GM03348 (cell line): ENCODE results near the gene GPN3.
"Not testable (repeated sequence)": the region's sequence is repeated elsewhere in the genome, so short reads cannot be mapped to it uniquely, and the experiment has no call there.

Source experiments
- DNase-seq: peaks from one replicate; pipeline ENCODE4 v3.0.0; 2012; ENCODE audit warnings: low spot score

GPN3 gene

DNA sequence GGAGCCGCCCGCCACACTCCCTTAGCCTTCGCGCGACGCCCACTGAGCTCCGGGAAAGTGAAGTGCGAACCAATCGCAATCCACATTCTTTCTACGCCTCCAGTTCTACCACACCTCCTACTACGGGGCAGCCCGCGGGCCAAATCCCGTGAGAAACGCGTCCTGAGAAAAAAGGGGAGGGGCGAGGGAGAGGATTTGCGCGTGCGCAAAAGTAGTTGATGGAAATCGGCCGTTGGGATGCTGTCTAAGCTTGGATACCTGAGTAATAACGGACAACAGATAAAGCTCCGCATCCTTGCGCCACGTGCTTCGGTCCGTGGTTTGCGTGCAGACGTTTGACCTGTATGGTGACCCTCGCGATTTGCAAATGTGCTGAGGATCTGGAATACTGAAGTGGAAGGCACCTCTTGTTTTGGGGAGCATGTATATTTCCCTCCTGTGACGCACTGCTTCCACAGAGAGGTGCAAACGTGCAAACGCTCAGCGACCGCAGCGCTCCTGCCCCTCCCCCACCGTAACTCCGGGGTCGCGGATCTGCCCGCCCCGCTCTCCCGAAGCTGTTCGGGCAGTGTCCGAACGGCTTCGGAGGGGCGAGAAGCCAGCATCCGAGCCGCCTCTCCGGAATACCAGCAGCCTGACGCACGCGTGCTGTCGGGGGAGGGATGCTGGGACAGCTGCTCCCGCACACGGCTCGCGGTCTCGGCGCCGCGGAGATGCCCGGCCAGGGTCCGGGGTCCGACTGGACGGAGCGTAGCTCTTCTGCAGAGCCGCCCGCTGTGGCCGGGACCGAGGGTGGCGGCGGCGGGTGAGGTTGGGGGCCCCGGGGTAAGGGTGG, at the start of gene GPN3, which contains the start of gene FAM216A:
Gene GPN3, minus strand, starts transcription at position 44 of the 835 bp plus-strand sequence. CDS start 54 bp downstream, outside the sequence.
Gene FAM216A, plus strand, starts transcription at position 632 of the 835 bp plus-strand sequence. Its CDS starts 31 bp downstream, at position 663.
- DNase-seq = peak; percentile 96

GRCh38 chr12:110516995-110517394, 48.9 kb upstream of the GPN3 start:
- DNase-seq = no peak

DNA sequence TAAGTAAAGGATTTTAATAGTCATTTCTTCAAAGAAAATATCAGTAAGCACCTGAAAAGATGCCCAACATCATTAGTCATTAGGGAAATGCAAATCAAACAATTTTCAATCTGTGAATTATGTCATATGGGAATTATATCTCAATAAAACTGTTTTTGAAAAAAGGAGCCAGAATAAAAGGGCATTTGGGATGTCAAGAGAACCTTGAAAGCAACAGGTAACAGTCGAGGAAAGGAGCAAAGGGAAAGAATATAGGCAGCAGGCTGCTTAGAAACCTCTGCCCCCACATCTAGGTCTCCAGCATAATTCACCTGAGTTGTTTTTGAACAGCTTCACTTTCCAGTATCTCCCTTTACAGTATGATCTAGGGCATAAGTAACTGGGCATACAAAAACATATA, 46.3 kb upstream of the GPN3 start:
- no peak for DNase-seq

DNA sequence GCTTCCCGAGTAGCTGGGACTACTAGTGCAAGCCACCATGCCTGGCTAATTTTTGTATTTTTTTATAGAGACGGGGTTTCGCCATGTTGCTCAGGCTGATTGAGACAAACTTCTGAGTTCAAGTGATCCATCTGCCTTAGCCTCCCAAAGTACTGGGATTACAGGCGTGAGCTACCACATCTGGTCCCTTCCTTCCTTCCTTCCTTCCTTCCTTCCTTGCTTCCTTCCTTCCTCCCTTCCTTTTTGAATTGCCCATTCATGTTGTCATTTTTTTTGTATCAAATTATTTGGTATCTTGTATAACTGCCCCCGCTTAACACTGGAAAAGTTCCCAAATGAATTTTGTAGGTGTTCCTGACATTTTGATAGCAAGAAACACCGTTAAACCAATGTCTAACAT, 45.8 kb upstream of the GPN3 start:
- DNase-seq = no peak

DNA sequence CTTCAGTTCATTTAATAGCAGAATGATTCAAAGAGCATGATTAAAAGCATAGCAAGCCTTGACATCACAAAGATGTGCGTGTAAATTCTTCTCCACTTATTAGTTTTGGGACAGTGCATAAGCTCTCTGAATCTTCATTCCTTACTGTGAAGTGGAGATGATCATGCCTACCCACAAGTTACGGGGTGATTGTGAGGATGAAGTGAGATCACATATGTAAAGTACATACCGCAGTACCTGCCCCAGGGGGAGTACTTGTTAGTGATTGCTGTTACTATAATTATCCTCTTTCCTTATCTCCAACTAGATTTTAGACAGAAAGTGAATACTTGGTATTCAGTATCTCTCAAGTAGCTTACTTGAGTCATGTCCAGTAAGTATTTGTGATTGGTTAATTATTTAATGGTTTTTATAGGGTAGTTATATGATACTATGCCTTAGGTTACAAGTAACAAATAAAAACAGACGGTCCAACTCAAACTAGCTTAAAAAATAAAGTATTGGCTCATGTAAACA, 40.1 kb upstream of the GPN3 start:
- no peak for DNase-seq

- DNase-seq = no peak
Measured at GRCh38 chr12:110505332-110505731, 37.3 kb upstream of the GPN3 start.

DNA sequence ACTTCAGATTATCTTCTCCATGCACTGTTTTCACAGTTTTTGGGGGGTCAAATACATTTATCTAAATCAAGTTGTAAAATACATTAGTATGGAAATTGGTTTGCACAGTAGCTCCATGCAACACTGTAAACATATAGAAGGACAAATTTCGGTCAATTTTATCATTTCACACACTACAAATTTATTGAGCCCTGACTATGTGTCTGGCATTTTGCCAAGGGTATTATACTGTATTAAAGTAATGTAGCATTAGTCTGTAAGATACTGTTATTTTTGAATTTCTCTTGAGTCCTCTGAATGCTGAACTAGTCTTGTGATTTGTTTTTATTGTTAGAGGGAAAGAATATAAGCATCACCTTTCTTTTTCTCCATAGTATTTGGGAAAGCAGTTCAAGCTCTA, 35.4 kb upstream of the GPN3 start:
- DNase-seq = no peak

- peak; percentile 94 for DNase-seq
Measured at GRCh38 chr12:110501752-110502738, 34.0 kb upstream of the GPN3 start, which contains the start of the genes RAD9B and VPS29. RAD9B (plus strand) TSS chr12:110502331; CDS start chr12:110502338, 7 bp downstream. VPS29 (minus strand) TSS chr12:110502111; CDS start chr12:110502051, 60 bp downstream.

DNA sequence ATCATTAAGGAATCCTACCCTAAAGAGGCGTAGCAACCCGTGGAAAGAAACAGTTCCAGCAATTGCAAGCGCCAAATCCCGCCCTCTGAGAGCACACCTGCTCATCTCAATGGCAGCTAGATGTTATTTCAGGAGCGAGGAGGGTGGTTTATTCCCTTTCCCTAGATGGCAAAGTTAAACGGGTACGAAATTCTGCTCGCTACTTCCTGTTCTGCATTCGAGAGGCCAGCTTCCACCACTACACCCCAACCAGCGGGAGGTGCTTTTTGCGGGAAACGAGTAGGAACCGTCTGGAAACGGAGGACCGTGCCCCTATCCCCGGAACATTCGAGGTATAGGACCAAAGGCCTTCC, 33.3 kb upstream of the GPN3 start:
- peak; percentile 47 for DNase-seq

GRCh38 chr12:110498984-110499706, 31.1 kb upstream of the GPN3 start:
- DNase-seq = peak; percentile 37

- DNase-seq = no peak
Measured at GRCh38 chr12:110475426-110475825, 7.4 kb upstream of the GPN3 start.

- DNase-seq = no peak
Measured at GRCh38 chr12:110467847-110468213, 227 bp downstream of the GPN3 start.

DNA sequence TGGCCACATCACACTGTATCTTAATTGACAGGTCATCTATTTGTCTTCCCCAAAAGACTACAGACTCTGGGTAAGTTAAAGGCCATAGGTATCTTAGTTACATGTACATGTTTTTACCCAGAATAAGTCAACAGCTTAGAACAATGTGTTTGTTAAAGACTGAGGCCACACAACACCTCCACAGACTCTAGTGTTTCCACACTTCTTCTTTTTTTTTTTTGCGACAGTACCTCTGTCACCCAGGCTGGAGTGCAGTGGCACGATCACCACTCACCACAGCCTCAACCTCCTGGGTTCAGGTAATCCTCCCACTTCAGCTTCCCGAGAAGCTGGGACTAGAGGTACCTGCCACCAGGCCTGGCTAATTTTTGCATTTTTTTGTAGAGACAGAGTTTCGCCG, 1.3 kb downstream of the GPN3 start:
- no peak for DNase-seq

DNA sequence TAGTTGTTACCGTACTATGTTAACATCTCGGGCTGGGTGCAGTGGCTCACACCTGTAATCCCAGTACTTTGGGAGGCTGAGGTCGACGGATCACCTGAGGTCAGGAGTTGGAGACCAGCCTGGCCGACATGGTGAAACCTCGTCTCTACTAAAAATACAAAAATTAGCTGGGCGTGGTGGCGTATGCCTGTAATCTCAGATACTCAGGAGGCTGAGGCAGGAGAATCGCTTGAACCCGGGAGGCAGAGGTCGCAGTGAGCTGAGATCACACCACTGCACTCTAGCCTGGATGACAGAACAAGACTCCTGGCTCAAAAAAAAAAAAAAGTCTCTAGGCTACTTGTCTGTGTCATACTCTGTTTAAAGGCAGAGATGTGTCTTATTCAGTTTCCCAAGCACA, 2.3 kb downstream of the GPN3 start:
- DNase-seq = not testable (repeated sequence)

- DNase-seq = no peak
Measured at GRCh38 chr12:110465024-110465423, 3.0 kb downstream of the GPN3 start.

- not testable (repeated sequence) for DNase-seq
Measured at GRCh38 chr12:110461189-110461588, 6.9 kb downstream of the GPN3 start.

DNA sequence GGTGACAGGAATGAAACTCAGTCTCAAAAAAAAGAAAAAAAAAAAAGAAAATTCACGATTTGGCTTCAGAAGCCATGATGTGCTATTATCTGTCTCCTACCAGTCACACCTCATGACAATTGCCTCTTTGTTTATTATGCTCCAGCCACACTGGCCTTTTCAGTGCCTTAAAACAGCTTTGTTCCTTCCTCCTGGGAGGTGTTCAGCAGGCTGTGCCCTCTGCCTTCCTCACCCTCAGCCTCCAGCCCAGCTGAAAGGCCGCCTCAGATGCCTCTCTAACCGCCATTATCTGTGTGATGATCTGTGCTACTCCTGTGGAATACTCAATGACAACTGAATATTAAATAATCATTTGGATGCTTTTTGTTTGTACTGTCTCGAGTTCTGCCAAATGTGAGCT, 9.3 kb downstream of the GPN3 start:
- DNase-seq = no peak

DNA sequence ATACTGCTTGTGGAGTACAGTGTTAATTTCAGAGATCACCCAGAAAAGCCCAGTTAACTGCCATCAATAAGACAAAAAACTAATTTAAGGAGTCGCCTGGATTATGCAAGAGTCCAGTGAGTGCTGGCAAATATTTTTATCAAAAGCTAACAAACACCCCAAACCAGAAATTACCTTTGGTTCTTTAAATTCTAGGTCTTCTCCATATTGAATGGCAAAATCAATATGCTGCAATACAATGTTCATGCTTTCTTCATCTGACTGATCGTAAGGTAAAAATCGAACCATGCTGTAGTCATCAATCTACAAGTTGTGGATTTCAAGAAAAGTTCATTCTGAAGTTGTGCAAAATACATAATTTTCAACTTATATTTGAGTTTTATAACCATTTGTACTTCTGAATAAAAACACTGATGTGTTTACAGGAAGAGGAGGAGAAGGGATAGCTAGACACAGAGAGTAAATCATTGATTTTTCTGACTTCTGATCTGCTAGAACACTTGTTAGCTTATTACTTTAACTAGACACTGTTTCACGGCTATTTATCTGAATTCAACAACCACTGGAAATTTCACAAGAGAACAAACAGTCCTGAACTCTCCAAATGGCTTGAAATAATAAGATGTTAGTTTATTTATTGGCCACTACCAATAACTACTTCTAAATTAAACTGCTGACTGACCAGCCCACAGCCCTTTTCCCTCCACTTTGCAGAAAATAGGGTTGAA, 14.3 kb downstream of the GPN3 start:
- DNase-seq = no peak

DNA sequence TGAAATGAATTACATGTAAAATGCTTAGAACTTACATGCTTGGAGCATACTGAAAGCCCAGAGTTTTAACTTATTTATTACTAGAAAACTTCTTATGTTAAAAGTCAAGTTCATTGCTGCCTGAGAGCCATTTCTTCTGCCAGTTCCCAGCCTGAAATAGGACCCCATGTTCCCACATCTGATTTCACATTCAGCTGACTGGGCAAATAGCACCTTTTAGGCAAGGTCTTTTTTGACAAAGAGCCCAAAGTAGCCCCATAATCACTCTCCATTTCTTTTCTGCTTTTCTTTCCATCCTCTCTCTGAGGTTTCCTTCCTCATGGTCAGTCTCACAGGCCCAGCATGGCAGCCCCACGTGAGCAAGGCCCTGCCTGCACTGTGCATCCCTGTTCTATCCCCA, 16.8 kb downstream of the GPN3 start:
- DNase-seq = no peak

DNA sequence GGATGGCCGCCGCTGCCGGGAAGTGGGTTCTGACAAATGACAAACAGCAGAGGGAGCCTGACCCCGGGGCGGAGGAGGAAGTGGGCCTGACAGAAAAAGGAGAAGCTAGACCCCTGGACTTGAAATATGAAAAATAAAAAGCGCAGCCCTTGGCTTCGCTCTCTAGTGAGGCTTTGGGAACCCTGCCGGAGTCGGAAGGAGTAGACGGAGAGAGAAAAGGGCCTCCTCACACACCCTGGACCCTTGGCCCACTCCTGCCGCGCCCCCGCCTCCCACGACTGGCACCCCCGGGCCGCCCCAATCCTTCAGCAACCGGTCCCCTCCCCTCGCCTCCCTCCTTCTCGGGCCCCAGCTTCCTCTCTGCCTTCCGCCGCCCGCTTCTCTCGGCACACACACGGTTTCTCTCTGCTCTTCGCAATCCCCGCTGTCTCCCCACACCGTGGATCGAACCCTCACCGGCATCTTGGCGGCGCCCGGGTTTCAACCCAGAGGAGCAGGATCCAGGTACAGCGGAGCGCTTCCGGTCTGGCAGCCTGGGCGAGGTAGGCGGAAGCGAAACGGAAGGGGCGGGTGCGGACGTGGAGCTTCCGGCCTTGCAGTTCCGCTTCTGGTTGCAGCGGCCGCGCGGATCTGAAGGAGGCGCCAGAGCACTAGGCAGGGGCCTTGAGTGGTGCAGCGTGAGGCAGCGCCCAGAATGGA, 18.1 kb downstream of the GPN3 start, which contains the start of gene ARPC3:
Gene ARPC3, minus strand, starts transcription at position 539 of the 699 bp plus-strand sequence. Its CDS starts 77 bp downstream, at position 462.
- DNase-seq = peak; percentile 95
